H9 (cell line): ENCODE measurements around the gene TRRAP. TPM values are rescaled to one million over a fixed set of nuclear protein-coding genes. Genes with fewer than 3 reads are reported as not detected.

Source experiments
- DNase-seq: peaks from one replicate; pipeline ENCODE4 v3.0.0-alpha.2; 2017
- H2AFZ ChIP-seq: one replicate; pipeline ENCODE4 v1.6.1; 2013; ENCODE audit warnings: mild to moderate bottlenecking, low read length, control low read depth, moderate library complexity
- H2AK5ac ChIP-seq: 2 replicates; pipeline ENCODE4 v1.6.1; 2013; ENCODE audit warnings: low read length, control low read depth, mixed read lengths; ENCODE audit not compliant: insufficient read length
- H2BK120ac ChIP-seq: one replicate; pipeline ENCODE4 v1.6.1; 2013; ENCODE audit warnings: low read depth, mild to moderate bottlenecking, low read length, control low read depth, inconsistent platforms; ENCODE audit not compliant: poor library complexity, severe bottlenecking
- H2BK12ac ChIP-seq: 2 replicates; pipeline ENCODE4 v1.6.1; 2013; ENCODE audit warnings: low read length, control low read depth, mixed read lengths, low read depth; ENCODE audit not compliant: insufficient read length
- H2BK15ac ChIP-seq: 2 replicates; pipeline ENCODE4 v1.6.1; 2013; ENCODE audit warnings: low read depth, low read length, control low read depth
- H2BK20ac ChIP-seq: one replicate; pipeline ENCODE4 v1.6.1; 2013; ENCODE audit warnings: low read depth, mild to moderate bottlenecking, low read length, control low read depth, inconsistent platforms; ENCODE audit not compliant: poor library complexity, severe bottlenecking
- H2BK5ac ChIP-seq: 2 replicates; pipeline ENCODE4 v1.6.1; 2013; ENCODE audit warnings: low read length, control low read depth, mixed read lengths; ENCODE audit not compliant: insufficient read length
- H3K14ac ChIP-seq: 2 replicates; pipeline ENCODE4 v1.6.1; 2013; ENCODE audit warnings: low read length, control low read depth; ENCODE audit not compliant: insufficient read depth
- H3K18ac ChIP-seq: 2 replicates; pipeline ENCODE4 v1.6.1; 2013; ENCODE audit warnings: low read depth, mild to moderate bottlenecking, mixed read lengths, low read length, control low read depth; ENCODE audit not compliant: insufficient read length
- H3K23ac ChIP-seq: 2 replicates; pipeline ENCODE4 v1.6.1; 2013; ENCODE audit warnings: low read length, control low read depth, mixed read lengths, low read depth; ENCODE audit not compliant: insufficient read length
- H3K23me2 ChIP-seq: 2 replicates; pipeline ENCODE4 v1.6.1; 2013; ENCODE audit warnings: low read depth, mild to moderate bottlenecking, mixed read lengths, low read length, control low read depth; ENCODE audit not compliant: insufficient read length, poor library complexity, severe bottlenecking
- H3K27ac ChIP-seq: 2 replicates; pipeline ENCODE4 v1.5.1; 2013; ENCODE audit warnings: low read length, control low read depth, mixed read lengths, low read depth; ENCODE audit not compliant: insufficient read length
- H3K27me3 ChIP-seq: 2 replicates; pipeline ENCODE4 v1.6.1; 2013; ENCODE audit warnings: low read length, control low read depth, inconsistent platforms; ENCODE audit not compliant: insufficient read depth
- H3K4ac ChIP-seq: 2 replicates; pipeline ENCODE4 v1.6.1; 2013; ENCODE audit warnings: low read depth, mild to moderate bottlenecking, control low read depth, inconsistent platforms, low read length, moderate library complexity
- H3K4me1 ChIP-seq: 2 replicates; pipeline ENCODE4 v1.6.1; 2013; ENCODE audit warnings: low read length, control low read depth, inconsistent platforms; ENCODE audit not compliant: insufficient read depth
- H3K4me2 ChIP-seq: 2 replicates; pipeline ENCODE4 v1.6.1; 2013; ENCODE audit warnings: low read length, control low read depth, mixed read lengths; ENCODE audit not compliant: insufficient read length, insufficient read depth
- H3K56ac ChIP-seq: 2 replicates; pipeline ENCODE4 v1.6.1; 2013; ENCODE audit warnings: low read depth, mild to moderate bottlenecking, mixed read lengths, low read length, control low read depth; ENCODE audit not compliant: insufficient read length
- H3K79me1 ChIP-seq: 2 replicates; pipeline ENCODE4 v1.6.1; 2013; ENCODE audit warnings: low read depth, mild to moderate bottlenecking, moderate library complexity, low read length, control low read depth, inconsistent platforms; ENCODE audit not compliant: insufficient read depth, poor library complexity, severe bottlenecking
- H3K79me2 ChIP-seq: 2 replicates; pipeline ENCODE4 v1.6.1; 2013; ENCODE audit warnings: low read length, control low read depth, inconsistent platforms; ENCODE audit not compliant: insufficient read depth
- H3K9ac ChIP-seq: 2 replicates; pipeline ENCODE4 v1.6.1; 2013; ENCODE audit warnings: low read length, control low read depth, mixed read lengths; ENCODE audit not compliant: insufficient read length; ENCODE audit errors: extremely low read depth
- H3K9me3 ChIP-seq: one replicate; pipeline ENCODE4 v1.6.1; 2013; ENCODE audit warnings: low read depth, low read length, inconsistent platforms; ENCODE audit not compliant: control insufficient read depth
- H3T11ph ChIP-seq: one replicate; pipeline ENCODE4 v1.6.1; 2013; ENCODE audit warnings: mild to moderate bottlenecking, low read length, control low read depth, inconsistent platforms
- H4K20me1 ChIP-seq: one replicate; pipeline ENCODE4 v1.6.1; 2013; ENCODE audit not compliant: control insufficient read depth, insufficient read length, insufficient read depth
- H4K5ac ChIP-seq: 2 replicates; pipeline ENCODE4 v1.6.1; 2013; ENCODE audit warnings: low read depth, mild to moderate bottlenecking, mixed read lengths, low read length, control low read depth; ENCODE audit not compliant: insufficient read length
- H4K8ac ChIP-seq: replicated peaks from 2 replicates; pipeline ENCODE4 v1.6.1; 2013; ENCODE audit warnings: low read length, control low read depth, mixed read lengths, low read depth; ENCODE audit not compliant: insufficient read length
- H4K91ac ChIP-seq: 2 replicates; pipeline ENCODE4 v1.6.1; 2013; ENCODE audit warnings: low read depth, mild to moderate bottlenecking, moderate library complexity, mixed read lengths, low read length, control low read depth; ENCODE audit not compliant: insufficient read length
- H3K27ac Mint-ChIP-seq, 3 experiments: 2 replicates in 2 of 3; 3 replicates in 1 of 3; pipeline ENCODE4 v1.8.0; 2020 to 2021; ENCODE audit warnings: mixed read lengths in 3 of 3, mild to moderate bottlenecking in 1 of 3, moderate library complexity in 1 of 3
- H3K27me3 Mint-ChIP-seq: 2 replicates; pipeline ENCODE4 v1.8.0; 2021; ENCODE audit warnings: low read depth, mild to moderate bottlenecking, moderate library complexity, mixed read lengths
- H3K36me3 Mint-ChIP-seq, 3 experiments: 2 replicates in 2 of 3; 3 replicates in 1 of 3; pipeline ENCODE4 v1.8.0; 2020 to 2021; ENCODE audit warnings: low read depth in 3 of 3, mixed read lengths in 3 of 3; ENCODE audit not compliant: insufficient read depth in 1 of 3
- H3K4me1 Mint-ChIP-seq, 2 experiments: 2 replicates each; pipeline ENCODE4 v1.8.0; 2020; ENCODE audit warnings: mixed read lengths in 2 of 2
- H3K4me3 Mint-ChIP-seq, 2 experiments: 2 replicates in 1 of 2; 3 replicates in 1 of 2; pipeline ENCODE4 v1.8.0; 2020 to 2021; ENCODE audit warnings: mild to moderate bottlenecking in 2 of 2, mixed read lengths in 2 of 2, moderate library complexity in 1 of 2
- H3K9me3 Mint-ChIP-seq, 2 experiments: 2 replicates in 1 of 2; 3 replicates in 1 of 2; pipeline ENCODE4 v1.8.0; 2020; ENCODE audit warnings: mild to moderate bottlenecking in 2 of 2, mixed read lengths in 2 of 2, moderate library complexity in 1 of 2
- WGBS: extraction: QIAGEN DNeasy Blood & Tissue Kit; methylation state at CpG from one replicate; pipeline ENCODE4 v1.1.7; 2013; ENCODE audit warnings: missing lambda C conversion rate, low lambda C conversion rate, mixed read lengths; ENCODE audit not compliant: insufficient read length; ENCODE audit errors: extremely low coverage; 5-methylcytosine and 5-hydroxymethylcytosine counted together
- total RNA-seq: library from RNA; stranded (reverse); gene quantifications from 2 replicates; pipeline ENCODE4 v1.2.1, GENCODE V29; 2021
- TF ChIP-seq, protein P1 (sequence below): fragments of 200-600 bp; sonication (generic); conservative IDR thresholded peaks from 3 replicates; pipeline ENCODE4 v1.8.0; 2021; ENCODE audit warnings: antibody characterized with exemption, mild to moderate bottlenecking

The TRRAP gene
- total RNA-seq, 1 experiment from 2014 or later = 58.6 TPM

DNA sequence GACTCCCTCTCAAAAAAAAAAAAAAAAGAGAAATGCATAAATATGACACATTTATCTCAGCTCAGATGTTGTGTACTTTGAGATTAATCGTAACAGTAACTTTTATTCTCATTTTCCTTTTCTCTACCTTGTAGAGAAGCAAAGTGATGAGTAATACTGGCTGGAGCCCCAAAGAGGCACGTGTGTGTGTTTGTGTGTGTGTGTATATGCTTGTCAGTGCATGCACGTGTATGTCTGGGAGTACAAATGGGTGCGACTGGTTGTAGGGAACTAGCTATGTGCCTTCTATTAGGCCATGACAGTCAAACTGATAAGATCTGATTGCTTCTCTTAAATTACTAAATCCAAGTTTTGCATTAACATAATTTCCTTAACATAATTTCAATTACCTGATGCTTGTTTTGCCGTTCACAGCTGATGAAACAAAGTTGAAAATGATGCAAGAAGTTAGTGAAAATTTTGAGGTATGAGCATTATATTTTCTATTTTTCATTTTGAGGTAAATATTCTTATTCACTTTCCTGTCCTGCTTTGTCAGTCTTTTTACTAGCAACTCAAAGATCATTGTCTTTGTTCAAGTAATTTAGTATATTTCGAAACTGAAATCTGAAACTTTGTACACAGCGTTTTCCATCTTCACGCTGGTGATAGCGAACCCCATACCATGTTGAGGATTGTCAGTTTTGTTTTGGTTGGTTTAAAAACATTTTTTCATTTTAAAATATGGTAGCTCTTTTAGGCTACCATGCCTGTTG is 3.4 kb downstream of the TRRAP start:
- no peak overlapping the region for H3K56ac ChIP-seq
- H2BK15ac ChIP-seq = no peak overlapping the region
- H3K27me3 ChIP-seq = no peaks in the 10 kb centered on the region
- H3K4me2 ChIP-seq = no peak overlapping the region
- Mint-ChIP-seq H3K27ac (no peak overlapping the region), H3K4me3 (no peak overlapping the region; a peak in 1 of 5 replicates), H3K9me3 (no peaks in the 10 kb centered on the region), H3K36me3 (peaks cover 16 to 53% (median 45%) of the 10 kb centered on the region in 3 experiments; a peak in 6 of 7 replicates), H3K27me3 (no peaks in the 10 kb centered on the region), H3K4me1 (peaks cover 14 to 15% of the 10 kb centered on the region in 2 experiments)
- no peaks in the 10 kb centered on the region for H3K4me1 ChIP-seq
- no peak overlapping the region for H3K9ac ChIP-seq
- no peak overlapping the region for H2BK20ac ChIP-seq
- no peaks in the 10 kb centered on the region for H3K9me3 ChIP-seq
- no peaks in the 10 kb centered on the region for H4K20me1 ChIP-seq
- H2AK5ac ChIP-seq = no peak overlapping the region
- H3T11ph ChIP-seq = no peak overlapping the region
- no peak overlapping the region for H3K23ac ChIP-seq
- peaks cover 9% of the 10 kb centered on the region for H3K79me2 ChIP-seq
- H2AFZ ChIP-seq = no peak overlapping the region
- no peak for DNase-seq
- H3K23me2 ChIP-seq = peaks cover 7% of the 10 kb centered on the region
- peaks cover 7% of the 10 kb centered on the region for H3K79me1 ChIP-seq
- no peak overlapping the region for H2BK12ac ChIP-seq
- H4K5ac ChIP-seq = no peak overlapping the region
- no peak overlapping the region for H4K8ac ChIP-seq
- H2BK120ac ChIP-seq = no peak overlapping the region
- no peak overlapping the region for H3K14ac ChIP-seq
- no CpG with 5 or more reads among the region's 9 CpGs for WGBS
- H3K4ac ChIP-seq = no peak overlapping the region
- no peak overlapping the region for H3K18ac ChIP-seq
- no peak overlapping the region for H3K27ac ChIP-seq
- H4K91ac ChIP-seq = no peak overlapping the region
- TF ChIP-seq, protein P1, sequence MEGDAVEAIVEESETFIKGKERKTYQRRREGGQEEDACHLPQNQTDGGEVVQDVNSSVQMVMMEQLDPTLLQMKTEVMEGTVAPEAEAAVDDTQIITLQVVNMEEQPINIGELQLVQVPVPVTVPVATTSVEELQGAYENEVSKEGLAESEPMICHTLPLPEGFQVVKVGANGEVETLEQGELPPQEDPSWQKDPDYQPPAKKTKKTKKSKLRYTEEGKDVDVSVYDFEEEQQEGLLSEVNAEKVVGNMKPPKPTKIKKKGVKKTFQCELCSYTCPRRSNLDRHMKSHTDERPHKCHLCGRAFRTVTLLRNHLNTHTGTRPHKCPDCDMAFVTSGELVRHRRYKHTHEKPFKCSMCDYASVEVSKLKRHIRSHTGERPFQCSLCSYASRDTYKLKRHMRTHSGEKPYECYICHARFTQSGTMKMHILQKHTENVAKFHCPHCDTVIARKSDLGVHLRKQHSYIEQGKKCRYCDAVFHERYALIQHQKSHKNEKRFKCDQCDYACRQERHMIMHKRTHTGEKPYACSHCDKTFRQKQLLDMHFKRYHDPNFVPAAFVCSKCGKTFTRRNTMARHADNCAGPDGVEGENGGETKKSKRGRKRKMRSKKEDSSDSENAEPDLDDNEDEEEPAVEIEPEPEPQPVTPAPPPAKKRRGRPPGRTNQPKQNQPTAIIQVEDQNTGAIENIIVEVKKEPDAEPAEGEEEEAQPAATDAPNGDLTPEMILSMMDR = no peak
- H2BK5ac ChIP-seq = no peak overlapping the region
